Type B pancreatic cell (in vitro differentiated cells): ENCODE results near the gene FMN1. TPM values are rescaled to one million over a fixed set of nuclear protein-coding genes. Genes with fewer than 3 reads are reported as not detected.

Experiments
- DNase-seq: peaks from one replicate; pipeline ENCODE4 v3.0.0; 2021; ENCODE audit warnings: mixed read lengths; ENCODE audit not compliant: unreplicated experiment; ENCODE audit errors: extremely low spot score
- H3K27ac Mint-ChIP-seq: 2 replicates; pipeline ENCODE4 v1.8.0; 2021; ENCODE audit warnings: mild to moderate bottlenecking, mixed read lengths
- H3K27me3 Mint-ChIP-seq: 2 replicates; pipeline ENCODE4 v1.8.0; 2021; ENCODE audit warnings: mixed read lengths
- H3K36me3 Mint-ChIP-seq: 2 replicates; pipeline ENCODE4 v1.8.0; 2021; ENCODE audit warnings: mixed read lengths
- H3K4me1 Mint-ChIP-seq: one replicate; pipeline ENCODE4 v1.8.0; 2021; ENCODE audit warnings: mixed read lengths; ENCODE audit not compliant: unreplicated experiment
- H3K4me3 Mint-ChIP-seq: 2 replicates; pipeline ENCODE4 v1.8.0; 2021; ENCODE audit warnings: mild to moderate bottlenecking, mixed read lengths
- H3K9me3 Mint-ChIP-seq: 2 replicates; pipeline ENCODE4 v1.8.0; 2021; ENCODE audit warnings: mixed read lengths
- CTCF ChIP-seq: fragments of 200-600 bp; sonication (generic); conservative IDR thresholded peaks from 2 replicates; pipeline ENCODE4 v1.5.0; 2021; ENCODE audit warnings: antibody characterized with exemption, mild to moderate bottlenecking
- total RNA-seq: library from RNA; stranded (reverse); gene quantifications from 2 replicates; pipeline ENCODE4 v1.2.1, GENCODE V29; 2021; ENCODE audit warnings: low replicate concordance

Gene FMN1
- total RNA-seq, 1 donor from 2014 or later, result 22.1 TPM

GRCh38 chr15:32775103-32775502, 419.4 kb downstream of the FMN1 start:
- no peak overlapping the region for H3K4me3 Mint-ChIP-seq
- TF ChIP-seq CTCF, result no peak
- peaks cover 21% of the 10 kb centered on the region for H3K36me3 Mint-ChIP-seq
- no peaks in the 10 kb centered on the region for H3K27me3 Mint-ChIP-seq
- H3K4me1 Mint-ChIP-seq, result no peaks in the 10 kb centered on the region
- no peaks in the 10 kb centered on the region for H3K9me3 Mint-ChIP-seq
- no peak for DNase-seq
- H3K27ac Mint-ChIP-seq, result no peak overlapping the region

- no peak for DNase-seq
- Mint-ChIP-seq H3K27ac (no peak overlapping the region), H3K27me3 (no peaks in the 10 kb centered on the region), H3K36me3 (peaks cover 17% of the 10 kb centered on the region), H3K4me3 (no peak overlapping the region), H3K4me1 (no peaks in the 10 kb centered on the region), H3K9me3 (no peaks in the 10 kb centered on the region)
- TF ChIP-seq CTCF, result no peak
Observed at GRCh38 chr15:32774022-32774421, 420.5 kb downstream of the FMN1 start.

- DNase-seq, result no peak
- no peak overlapping the region for H3K4me3 Mint-ChIP-seq
- no peak for TF ChIP-seq CTCF
- no peaks in the 10 kb centered on the region for H3K4me1 Mint-ChIP-seq
- H3K9me3 Mint-ChIP-seq, result no peaks in the 10 kb centered on the region
- H3K27me3 Mint-ChIP-seq, result no peaks in the 10 kb centered on the region
- no peaks in the 10 kb centered on the region for H3K36me3 Mint-ChIP-seq
- no peak overlapping the region for H3K27ac Mint-ChIP-seq
Observed at GRCh38 chr15:32767236-32767635, 427.3 kb downstream of the FMN1 start.

GRCh38 chr15:32766101-32766500, 428.4 kb downstream of the FMN1 start:
- Mint-ChIP-seq H3K27me3 (no peaks in the 10 kb centered on the region), H3K27ac (no peak overlapping the region), H3K4me1 (no peaks in the 10 kb centered on the region), H3K4me3 (no peak overlapping the region), H3K9me3 (no peaks in the 10 kb centered on the region), H3K36me3 (no peaks in the 10 kb centered on the region)
- TF ChIP-seq CTCF, result no peak
- no peak for DNase-seq

GRCh38 chr15:32765236-32765635, 429.3 kb downstream of the FMN1 start:
- peaks cover 3% of the 10 kb centered on the region for H3K27me3 Mint-ChIP-seq
- no peak overlapping the region for H3K4me3 Mint-ChIP-seq
- H3K36me3 Mint-ChIP-seq, result no peaks in the 10 kb centered on the region
- TF ChIP-seq CTCF, result no peak
- no peak for DNase-seq
- H3K9me3 Mint-ChIP-seq, result no peaks in the 10 kb centered on the region
- no peak overlapping the region for H3K27ac Mint-ChIP-seq
- H3K4me1 Mint-ChIP-seq, result no peaks in the 10 kb centered on the region

GRCh38 chr15:32763295-32763694, 431.2 kb downstream of the FMN1 start:
- no peak for DNase-seq
- no peak overlapping the region for H3K27ac Mint-ChIP-seq
- no peak overlapping the region for H3K4me3 Mint-ChIP-seq
- H3K9me3 Mint-ChIP-seq, result no peaks in the 10 kb centered on the region
- peaks cover 3% of the 10 kb centered on the region for H3K27me3 Mint-ChIP-seq
- H3K36me3 Mint-ChIP-seq, result no peaks in the 10 kb centered on the region
- TF ChIP-seq CTCF, result no peak
- no peaks in the 10 kb centered on the region for H3K4me1 Mint-ChIP-seq
